GM18517 (cell line): ENCODE measurements around the gene NEK2.

ENCODE experiments used
- ATAC-seq: cut with Tn5 transposase; IDR thresholded peaks from one replicate; pipeline ENCODE4 v1.9.1; 2021; ENCODE audit warnings: mild to moderate bottlenecking, moderate library complexity; ENCODE audit not compliant: unreplicated experiment

The NEK2 gene

DNA sequence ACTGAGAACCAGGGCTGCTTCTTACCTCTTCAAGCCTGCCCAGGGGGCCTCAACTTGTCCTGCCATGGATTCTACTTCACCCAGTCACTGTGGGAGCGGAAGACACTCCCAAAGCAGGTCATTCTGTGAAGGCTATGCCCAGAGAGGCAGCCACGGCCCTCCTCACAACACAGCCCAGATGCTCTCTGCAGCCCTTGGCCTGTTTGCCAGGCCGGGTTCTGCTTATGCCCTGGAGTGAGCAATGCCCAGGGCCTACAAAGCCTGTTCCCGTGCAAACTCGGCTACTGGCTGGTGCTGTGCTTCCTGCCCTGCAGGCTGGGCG is 62.7 kb downstream of the NEK2 start:
- no peak for ATAC-seq
